NCI-H2171 treated with DMSO at 0.1 percent for 48 hours (cell line): Measurements from ENCODE around the gene SLC46A2.

Experiments used
- DNase-seq: peaks from one replicate; lab custom pipeline; 2025; lab: John Stamatoyannopoulos, UW

Gene SLC46A2

DNA sequence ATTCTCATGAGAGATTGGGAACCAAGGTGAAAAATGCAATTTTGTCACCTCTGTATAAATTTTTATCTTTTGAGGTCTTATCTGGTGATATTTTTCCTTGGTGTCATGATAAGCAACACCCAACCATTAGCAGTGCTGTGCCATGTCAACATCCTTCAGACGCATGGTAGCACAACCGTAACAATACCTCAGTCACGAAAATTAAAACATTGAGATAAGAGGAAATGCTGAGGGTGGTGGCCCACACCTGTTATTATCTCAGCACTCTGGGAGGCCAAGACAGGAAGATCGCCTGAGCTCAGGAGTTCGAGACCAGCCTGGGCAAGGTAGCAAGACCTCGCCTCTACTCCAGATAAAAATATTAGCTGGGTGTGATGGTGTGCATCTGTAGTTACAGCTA, 32.7 kb downstream of the SLC46A2 start:
- DNase-seq, result no peak

DNA sequence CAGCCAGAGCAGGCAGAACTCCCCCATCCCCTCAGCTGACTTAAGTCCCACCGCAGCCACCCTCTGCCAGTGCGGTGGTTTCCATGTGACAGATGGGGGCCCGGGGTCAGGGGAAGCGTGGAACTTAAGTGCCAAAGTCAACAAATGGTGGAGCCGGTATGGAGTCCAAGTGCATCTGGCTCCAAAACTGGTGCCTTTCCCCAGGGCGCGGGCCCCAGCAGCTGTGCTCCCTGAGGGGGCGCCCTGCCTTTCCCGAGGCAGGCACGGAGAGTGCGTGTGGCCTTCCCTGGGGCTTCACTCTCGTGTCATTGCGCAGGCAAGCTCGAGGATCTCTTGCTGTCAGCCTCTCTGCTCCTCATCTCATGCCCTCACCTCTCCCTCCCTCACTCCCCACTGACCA, 33.8 kb downstream of the SLC46A2 start:
- no peak for DNase-seq

DNA sequence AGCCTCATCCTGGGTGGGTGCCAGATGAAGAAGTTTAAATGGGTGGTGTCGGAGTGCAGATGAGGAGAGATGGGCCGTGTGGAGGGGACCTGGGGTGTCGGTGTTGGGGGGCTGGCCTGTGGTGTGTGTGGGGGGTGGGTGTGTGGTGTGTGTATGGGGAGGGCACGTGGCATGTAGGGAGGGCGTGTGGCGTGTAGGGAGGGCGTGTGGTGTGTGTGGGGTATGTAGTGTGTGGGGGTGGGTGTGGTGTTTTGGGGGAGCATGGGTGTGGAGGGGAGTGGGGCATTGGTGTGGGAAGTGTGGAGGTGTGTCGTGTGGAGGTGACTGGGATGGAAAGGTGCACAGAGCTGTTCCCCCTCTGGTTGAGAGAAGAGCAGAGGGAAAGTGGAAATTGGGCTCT, 34.5 kb downstream of the SLC46A2 start:
- no peak for DNase-seq

DNA sequence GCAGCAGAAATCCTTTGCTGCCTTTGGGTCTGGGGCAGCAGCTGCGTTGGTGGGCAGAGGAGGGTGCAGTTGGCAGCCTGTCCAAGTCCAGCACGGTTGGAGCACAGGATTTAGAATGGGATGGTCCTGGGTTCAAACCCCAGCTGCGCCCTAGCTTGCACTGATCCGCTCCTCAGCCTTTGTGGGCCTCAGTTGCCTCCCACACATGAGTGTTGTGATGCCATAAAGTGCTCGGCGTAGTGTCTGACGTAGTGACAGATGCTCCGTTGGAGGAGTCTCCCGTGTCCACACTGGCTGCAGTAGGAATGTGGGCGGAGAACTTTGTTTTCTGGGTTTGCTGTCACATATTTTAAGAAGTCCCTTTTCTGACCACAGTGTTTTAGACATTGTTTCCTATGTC, 36.0 kb downstream of the SLC46A2 start:
- no peak for DNase-seq

DNA sequence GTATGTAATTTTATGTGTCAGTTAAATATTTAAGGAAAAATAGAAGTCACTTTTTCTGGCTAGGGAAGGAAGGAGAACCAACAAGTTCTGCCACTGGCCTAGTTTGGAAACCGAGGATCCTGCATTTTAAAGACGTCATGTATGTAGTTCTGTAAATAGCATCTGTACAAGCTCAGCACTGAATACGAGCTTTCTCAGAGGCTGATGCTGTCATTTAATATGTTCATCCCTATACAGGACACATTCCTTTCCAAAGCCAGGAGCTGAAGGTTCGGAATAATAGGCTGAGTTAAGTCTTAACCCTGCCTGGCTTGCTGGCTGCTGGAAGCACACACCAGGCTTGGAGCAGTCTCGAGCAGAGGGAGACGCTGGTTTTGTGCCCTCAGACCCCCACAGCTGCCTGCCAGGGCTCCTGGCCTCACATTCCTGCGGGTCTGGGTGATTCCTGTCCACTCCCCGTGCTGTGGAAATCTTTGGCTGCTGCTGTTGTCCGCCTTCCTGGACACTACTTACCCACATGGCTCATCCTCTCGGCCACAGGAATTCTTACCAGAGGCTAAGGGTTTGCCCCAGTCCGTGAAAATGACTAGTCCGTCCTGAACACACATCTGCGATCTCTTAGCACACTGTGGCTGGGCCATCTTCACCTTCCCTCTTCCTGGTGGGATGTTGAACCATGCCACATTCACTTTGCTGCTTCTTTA, 36.6 kb downstream of the SLC46A2 start:
- no peak for DNase-seq

DNA sequence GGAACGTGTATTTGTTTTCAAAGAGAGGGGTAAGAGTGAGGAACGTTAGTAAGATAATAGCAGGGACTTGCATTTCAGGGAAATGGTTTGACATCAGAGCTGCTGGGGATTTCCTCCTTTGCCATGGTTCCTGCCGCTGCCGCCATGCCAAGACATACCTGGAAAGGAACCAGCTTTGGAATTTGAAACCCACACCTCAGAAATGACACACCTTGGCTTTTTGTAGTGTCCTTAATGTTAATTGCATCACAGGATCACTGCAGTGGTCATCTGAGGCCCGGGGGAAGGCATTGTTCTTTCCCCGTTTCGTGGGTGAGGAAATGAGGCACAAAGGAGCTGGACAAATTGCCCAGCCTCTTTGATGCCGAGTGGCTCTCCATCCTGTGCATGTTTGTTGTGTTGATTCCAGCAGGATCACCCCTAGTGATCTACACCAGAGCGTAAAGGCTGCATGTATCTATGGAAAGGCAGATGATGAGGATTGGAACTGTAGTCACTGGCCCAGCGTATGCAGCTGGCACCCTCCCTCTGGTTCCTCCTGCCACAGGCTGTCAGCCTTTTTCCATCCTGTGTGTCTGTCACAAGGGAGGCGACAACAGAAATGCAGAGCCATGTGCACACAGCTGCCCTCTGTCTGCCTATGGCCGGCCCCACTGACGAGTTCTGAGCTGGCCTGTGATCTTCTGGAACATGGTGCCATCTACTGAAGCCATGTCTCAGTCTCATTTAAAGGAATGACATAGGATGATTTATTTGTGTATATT, 37.8 kb downstream of the SLC46A2 start:
- DNase-seq, result no peak

DNA sequence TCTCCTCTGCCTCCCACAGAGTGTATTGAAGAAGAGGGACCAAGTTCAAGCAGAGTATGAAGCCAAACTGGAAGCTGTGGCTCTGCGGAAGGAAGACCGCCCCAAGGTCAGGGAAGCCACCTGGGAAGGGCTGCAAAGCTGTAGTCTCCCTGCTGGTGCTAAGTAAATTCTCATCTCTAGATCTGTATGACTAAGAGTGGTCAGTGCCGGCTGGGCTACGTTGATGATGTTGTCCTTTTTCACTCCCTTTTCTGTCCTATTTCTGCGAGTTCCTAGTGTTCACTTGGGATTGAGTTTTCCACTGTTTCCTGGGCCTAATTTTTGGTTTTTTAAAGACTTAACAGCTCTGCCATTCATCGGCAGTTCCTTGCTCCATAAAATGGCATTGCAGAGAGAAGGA, 39.8 kb downstream of the SLC46A2 start:
- DNase-seq, result no peak

DNA sequence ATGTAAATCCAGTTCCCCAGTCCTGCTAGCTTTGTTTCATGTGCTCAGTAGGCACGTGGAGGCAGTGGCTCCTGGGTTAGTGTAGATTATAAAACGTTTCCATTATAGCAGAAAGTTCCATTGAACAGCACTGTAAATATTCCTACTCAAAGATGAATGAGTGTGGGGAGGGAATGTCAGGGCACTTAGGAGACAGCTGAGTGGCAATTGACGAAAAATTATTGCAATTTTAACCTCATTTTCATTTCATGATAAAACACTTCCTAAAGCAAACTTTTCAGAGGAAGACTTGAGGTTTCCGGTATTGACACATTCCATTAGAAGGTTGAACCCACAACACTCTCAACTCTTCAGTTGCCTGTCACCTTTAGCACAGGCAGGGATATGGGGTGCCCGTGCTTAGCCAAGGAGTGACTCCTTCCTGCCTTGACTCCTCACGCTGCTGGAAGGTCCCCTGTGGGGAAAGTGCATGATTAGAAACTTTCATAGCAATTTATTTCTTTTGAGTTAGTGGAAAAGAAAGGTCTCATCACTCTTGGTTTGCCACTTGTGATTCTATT, 41.2 kb downstream of the SLC46A2 start:
- DNase-seq, result no peak

DNA sequence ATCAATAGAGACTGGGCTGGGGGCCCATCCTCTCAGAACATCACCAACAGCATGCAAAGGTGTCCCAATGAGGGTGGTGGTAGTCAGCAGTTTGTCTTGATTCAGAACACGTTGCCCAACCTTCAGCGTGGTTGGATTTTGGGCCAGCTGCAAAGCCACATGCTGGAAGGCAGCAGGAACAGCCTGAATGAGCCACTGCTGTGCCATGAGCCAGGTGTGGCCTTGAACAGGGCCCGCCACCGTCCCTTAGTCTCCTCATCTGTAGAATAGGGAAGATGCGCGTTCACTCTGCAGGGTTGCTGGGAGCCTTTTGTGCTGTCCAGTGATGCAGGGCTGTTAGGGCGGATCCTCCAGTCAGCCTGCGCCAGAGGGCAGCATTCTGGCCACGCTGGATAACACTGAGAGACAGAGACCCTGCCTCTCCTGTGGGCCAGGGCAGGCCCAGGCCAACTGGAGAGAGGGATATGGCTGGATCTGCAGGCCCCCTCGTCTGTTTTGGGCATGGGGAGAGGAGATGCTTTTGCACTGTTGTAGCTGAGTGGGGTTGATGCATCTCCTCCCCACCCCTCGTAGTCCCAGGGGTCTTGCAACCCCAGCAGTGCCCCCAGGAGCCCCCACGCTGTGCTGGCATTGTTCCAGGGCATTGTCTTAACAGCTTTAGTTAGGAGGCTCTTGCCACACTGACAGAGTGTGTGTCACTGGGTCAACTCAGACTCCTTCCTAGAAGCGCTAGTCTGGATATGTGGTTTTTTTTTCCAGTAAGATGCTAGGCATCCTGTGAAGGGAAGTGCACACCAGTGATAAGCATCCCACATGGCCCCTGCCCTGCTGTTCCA, 42.1 kb downstream of the SLC46A2 start:
- DNase-seq, result no peak

DNA sequence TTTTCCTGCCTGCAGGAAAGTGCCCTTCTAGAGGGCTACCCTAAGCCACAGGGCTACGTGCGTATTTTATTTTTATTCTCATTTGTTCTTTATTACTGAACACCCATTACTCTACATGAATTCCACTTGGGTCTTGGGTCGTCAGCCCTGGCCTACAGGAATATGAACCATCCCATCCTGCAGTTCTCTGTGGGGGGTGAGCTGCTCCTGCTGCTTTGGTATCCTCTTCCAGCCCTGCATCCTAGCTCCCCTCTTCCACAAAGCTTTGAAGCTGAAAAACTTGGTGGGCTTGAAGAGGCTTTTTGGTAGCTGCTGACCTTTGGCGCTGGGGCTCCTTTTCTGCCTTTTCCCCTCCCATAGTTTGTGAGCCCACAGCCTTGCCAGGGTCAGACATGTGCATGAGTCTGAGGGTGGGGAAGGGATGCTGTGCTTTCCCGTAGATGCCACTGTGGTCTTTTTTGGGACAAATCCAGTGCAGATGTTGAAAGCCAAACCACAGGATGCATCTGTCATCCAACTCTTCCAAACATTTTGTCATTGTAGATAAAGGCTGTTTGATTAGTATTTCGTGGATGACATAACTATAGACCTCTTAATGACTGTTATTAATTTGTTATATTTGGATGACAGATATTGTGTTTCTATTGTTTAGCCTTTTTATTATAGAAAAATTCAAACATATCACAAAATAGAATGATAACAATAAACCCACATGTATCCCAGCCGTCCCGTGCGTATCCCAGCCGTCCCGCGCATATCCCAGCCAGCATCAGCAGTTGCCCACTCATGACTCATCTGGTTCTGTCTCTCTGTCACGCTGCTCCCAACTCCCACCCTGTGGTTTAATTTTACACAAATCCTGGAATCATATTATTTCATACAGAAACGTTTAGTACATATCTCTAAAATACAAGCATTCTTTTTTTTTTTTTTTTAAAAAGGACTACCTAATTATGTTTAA, 43.9 kb downstream of the SLC46A2 start:
- no peak for DNase-seq

DNA sequence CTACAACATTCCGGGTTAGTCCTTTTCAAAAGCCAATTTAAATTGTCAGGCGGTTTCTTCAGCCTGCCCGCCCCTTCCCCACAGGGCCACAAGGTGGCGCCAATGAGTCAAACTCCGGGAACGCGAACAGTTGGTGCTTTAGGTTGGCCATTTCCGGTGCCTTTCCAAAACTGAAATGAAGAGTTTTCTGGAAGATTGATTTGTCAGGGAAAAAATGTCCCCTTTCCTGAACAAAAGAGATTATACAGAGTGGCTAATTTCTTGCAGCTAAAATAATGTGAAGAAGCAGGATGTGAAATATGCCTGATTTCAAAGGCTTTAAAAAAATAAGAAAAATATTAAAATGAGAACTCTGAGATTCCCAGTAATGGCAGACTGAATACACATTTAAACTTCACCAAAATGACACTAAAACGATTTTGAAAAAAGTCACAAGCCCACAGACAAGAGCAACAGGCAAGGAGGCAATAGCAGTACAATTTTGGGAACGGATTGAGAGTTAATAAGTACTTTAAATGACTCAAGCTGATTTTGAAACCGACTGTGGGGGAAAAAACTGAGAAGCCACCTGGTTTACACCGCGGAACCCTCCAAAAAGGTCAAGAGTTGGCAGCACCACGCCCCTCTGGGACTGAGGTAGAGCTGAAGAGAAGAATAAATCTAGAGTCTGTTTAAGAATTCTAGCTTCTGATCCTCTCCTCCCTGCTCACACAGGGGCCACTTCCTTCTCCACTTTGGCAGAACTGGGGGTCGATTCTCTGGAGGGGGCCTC, 45.7 kb downstream of the SLC46A2 start:
- DNase-seq, result peak; percentile 72

DNA sequence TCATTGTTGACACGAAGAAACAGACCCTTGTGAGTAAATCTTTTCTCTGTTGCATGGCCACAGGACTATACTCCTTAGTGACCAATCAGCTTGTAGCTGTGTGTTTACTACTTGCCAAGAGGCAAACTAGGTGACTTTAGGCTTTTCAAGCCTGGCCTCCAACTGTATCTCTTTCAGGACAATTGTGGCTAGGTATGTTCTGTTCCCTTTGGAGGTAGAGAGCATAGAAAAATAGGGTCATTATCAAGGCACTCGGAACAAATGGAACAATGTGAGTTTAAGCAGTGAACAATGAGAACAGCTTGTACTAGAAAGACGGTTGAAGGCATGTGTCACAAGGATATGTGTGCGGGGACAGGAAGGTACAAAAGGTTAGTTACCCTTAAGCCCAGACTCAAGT, 48.1 kb downstream of the SLC46A2 start:
- no peak for DNase-seq

DNA sequence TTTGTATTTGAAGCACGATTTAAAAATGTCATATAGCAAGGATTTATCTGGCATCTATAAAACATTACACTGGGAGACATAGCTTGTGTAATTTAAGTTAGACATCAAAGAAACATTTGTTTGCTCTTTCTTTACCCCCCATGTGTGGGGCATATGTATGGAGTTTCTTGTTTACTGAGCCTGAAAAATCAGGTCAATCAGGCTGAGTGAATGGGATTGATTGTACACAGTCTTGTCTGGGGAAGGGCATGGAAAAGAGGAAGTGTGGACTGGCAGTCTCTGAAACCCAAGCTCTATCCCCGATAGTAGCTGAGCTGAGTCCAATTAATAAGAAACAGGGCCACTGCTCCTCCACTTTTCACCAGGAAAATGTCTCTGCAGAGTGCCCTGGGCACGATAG, 49.4 kb downstream of the SLC46A2 start:
- no peak for DNase-seq

DNA sequence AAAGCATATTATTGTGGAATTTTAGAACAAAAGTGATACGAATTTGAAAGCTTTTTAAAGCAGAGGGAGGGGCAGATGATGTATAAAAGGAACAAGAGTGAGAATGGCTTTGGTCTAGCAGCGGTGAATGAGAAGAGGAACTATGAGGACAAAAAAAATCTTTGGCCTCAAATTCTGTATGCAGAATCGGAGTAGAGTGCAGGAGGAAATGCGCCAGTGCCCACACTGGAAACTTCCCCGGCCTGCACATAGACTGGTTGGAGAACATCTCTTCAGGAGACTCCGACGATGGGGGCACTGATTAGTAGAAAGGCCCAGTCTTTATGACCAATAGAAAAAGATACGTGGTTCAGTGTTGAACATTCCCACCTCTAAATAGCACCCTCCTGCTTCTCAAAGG, 51.3 kb downstream of the SLC46A2 start:
- no peak for DNase-seq

DNA sequence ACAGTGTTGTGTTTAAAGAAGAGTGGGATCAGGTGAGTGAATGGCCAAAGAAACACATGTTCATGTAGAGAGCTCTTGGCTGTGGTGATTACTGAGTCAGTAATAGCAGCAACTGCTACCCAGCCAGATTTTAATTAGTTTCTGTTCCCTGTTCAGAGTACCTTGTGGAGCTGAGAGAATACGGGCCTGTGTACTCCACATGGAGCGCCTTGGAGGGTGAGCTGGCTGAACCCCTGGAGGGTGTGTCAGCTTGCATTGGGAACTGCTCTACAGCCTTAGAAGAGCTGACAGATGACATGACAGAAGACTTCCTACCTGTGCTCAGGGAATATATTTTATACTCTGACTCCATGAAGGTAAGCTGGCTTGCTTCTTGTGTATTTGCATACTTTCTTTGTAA, 52.3 kb downstream of the SLC46A2 start:
- peak; percentile 25 for DNase-seq

DNA sequence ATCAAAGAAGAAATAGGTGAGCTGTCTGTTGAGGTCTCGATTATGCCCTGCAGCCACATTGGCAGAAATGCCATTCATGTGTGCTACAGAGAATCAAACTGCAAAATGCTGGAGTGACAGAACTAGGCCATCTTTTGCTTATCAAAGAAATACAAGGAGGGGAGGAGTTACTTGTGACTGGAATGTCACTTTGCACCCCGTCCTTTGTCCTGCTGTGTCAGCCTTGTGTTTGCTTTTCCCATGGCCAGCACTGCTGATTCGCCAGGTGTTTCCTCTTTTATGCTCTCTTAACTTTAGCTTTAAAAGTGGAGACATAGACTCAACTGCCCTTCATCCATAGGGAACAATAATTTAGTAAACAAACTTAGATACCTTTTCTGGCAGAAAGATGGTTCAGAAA, 54.3 kb downstream of the SLC46A2 start:
- no peak for DNase-seq

DNA sequence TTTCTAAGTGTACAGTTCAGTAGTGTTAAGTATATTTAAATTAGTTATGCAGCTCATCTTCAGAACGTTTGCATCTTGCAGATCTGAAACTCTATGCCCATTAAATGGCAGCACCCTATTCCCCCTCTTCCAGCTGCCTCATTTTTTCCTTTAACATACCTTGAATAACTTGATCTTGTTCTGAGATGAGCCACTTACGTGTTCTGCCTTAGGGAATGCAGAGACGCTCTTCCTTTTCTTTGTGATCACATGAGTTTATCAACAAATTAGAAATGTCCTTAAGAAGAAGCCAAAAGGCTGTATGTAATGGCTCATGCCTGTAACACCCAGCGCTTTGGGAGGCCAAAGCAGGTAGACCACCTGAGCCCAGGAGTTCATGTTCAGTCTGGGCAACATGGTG, 57.6 kb downstream of the SLC46A2 start:
- DNase-seq, result no peak

DNA sequence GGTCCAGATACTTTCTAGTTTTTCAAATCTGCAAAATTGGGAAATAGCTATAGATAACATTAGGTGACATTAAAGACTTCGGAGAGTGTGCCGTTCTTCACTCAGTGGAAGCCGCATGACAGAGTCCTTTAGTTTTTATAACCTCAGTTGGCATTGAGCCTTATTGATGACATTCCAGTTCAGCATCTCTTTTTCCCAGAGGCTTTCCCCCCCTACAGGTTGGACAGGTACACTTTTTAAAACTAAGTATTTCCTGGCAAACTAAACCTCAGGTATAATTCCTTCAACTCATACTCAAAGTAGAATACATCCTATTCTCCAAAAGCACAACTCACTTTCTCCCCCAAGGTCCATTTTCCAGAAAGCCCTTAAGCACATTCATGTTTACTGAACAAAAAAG, 58.7 kb downstream of the SLC46A2 start:
- no peak for DNase-seq

DNA sequence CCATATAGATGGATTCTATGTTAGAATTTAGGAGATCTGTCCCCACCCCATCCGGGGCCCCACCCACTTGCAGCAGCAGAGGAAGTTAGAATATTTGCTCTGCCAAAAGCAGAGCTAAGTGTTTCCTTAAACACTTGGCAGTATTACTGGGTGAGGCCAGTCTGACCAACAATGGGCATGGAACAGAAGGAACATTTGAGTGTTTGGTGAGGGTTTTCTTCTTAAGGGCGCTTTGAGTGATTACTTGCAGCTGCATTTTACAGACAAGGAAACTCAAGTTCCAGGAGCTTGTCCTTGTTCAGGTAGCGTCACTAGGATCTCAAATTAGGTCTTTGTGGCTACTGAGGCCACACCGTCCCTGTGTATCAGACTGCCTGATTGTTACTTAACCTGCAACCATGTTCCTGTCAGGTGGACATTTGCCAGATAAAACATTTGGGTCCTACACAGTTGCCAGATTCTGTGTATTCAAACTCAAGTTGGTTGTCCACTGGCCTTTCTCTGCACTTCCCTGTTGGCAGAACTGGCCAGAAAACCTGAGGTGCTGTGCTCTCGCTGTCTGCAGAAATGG, 59.3 kb downstream of the SLC46A2 start:
- DNase-seq, result no peak
